Measurements from ENCODE around the gene ITGAE.

The ITGAE gene

GRCh38 chr17:3762922-3763776 is 37.8 kb downstream of the ITGAE start:
- FAIRE-seq (no peak), DNase-seq (ENCODE audit: low spot score) (no peak)

- FAIRE-seq = no peak
- no peak for DNase-seq (ENCODE audit: low spot score)
Measured at GRCh38 chr17:3761918-3762380, 39.0 kb downstream of the ITGAE start.

GRCh38 chr17:3761036-3761917 is 39.7 kb downstream of the ITGAE start:
- FAIRE-seq = no peak

GRCh38 chr17:3759597-3760216 is 41.3 kb downstream of the ITGAE start:
- DNase-seq (ENCODE audit: low spot score) = no peak
- no peak for FAIRE-seq

More at GRCh38 chr17:3761036-3761917, 39.7 kb downstream of the ITGAE start:
- no peak for DNase-seq (ENCODE audit: low spot score)

GRCh38 chr17:3755335-3756030 is 45.5 kb downstream of the ITGAE start:
- FAIRE-seq (no peak), DNase-seq (ENCODE audit: low spot score) (no peak)

- FAIRE-seq (no peak), DNase-seq (ENCODE audit: low spot score) (no peak)
Measured at GRCh38 chr17:3754458-3755334, 46.3 kb downstream of the ITGAE start.

GRCh38 chr17:3754066-3754457 is 46.9 kb downstream of the ITGAE start:
- DNase-seq (ENCODE audit: low spot score) (no peak), FAIRE-seq (no peak)

GRCh38 chr17:3753624-3754023 is 47.4 kb downstream of the ITGAE start:
- FAIRE-seq (no peak), DNase-seq (ENCODE audit: low spot score) (no peak)

GRCh38 chr17:3751836-3752235 is 49.2 kb downstream of the ITGAE start:
- no peak for FAIRE-seq

GRCh38 chr17:3750926-3751325 is 50.1 kb downstream of the ITGAE start:
- DNase-seq (ENCODE audit: low spot score) (no peak), FAIRE-seq (no peak)

More at GRCh38 chr17:3751836-3752235, 49.2 kb downstream of the ITGAE start:
- DNase-seq (ENCODE audit: low spot score) = no peak

GRCh38 chr17:3750296-3750695 is 50.7 kb downstream of the ITGAE start:
- DNase-seq (ENCODE audit: low spot score) = no peak
- no peak for FAIRE-seq

GRCh38 chr17:3748576-3748975 is 52.4 kb downstream of the ITGAE start:
- DNase-seq (ENCODE audit: low spot score) (no peak), FAIRE-seq (no peak)

- no peak for FAIRE-seq
- DNase-seq (ENCODE audit: low spot score) = no peak
Measured at GRCh38 chr17:3747805-3748204, 53.2 kb downstream of the ITGAE start.

GRCh38 chr17:3745071-3745470 is 55.9 kb downstream of the ITGAE start:
- no peak for FAIRE-seq
- no peak for DNase-seq (ENCODE audit: low spot score)

GRCh38 chr17:3744014-3744413 is 57.0 kb downstream of the ITGAE start:
- DNase-seq (ENCODE audit: low spot score) (no peak), FAIRE-seq (no peak)

GRCh38 chr17:3740611-3741073 is 60.3 kb downstream of the ITGAE start:
- FAIRE-seq (no peak), DNase-seq (ENCODE audit: low spot score) (no peak)

- FAIRE-seq = no peak
- no peak for DNase-seq (ENCODE audit: low spot score)
Measured at GRCh38 chr17:3739422-3740124, 61.4 kb downstream of the ITGAE start.

- DNase-seq (ENCODE audit: low spot score) (no peak), FAIRE-seq (no peak)
Measured at GRCh38 chr17:3738562-3739295, 62.3 kb downstream of the ITGAE start.

- no peak for FAIRE-seq
- DNase-seq (ENCODE audit: low spot score) = no peak
Measured at GRCh38 chr17:3735515-3735914, 65.5 kb downstream of the ITGAE start.

Data from urothelium cell line (cell line).